Embryonic facial prominence (tissue), 1 donor: ENCODE results near the gene KIF6.

Experiments
- DNase-seq: peaks from one replicate; pipeline ENCODE4 v3.0.0-alpha.2; 2016; ENCODE audit errors: extremely low spot score

KIF6 gene

DNA sequence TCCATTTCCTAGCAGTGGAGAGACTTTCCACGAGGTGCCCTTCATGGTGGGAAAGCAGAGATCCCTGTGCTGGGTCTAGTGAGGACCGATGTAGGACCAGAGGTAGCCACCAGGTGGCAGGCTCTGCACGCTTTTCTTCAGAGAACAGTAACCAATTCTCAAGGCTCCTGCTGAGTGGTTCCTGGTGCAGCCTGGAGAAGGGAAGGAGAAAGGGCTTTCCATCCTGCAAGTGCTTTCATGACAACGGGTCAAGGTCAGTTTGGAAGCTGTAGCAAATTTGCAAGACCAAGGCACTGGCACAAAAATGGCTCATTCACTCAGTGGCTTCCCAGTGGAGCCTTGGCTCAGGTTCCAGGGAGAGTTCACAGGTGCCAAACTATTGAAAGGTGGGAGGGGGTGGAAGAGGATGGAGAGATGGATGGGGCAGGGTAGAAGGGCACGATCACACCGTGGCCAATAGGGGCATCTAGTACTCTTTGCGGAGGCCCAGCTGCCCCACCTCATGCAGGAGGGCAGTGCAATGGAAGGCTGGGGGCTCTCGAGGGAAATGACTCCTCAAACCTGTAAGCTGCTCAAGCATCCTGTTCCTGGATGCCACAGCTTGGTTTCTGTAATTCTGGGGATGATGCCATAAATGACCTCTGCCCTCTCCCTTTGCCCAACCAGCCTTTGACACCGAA, 377.2 kb downstream of the KIF6 start:
- peak; percentile 29 for DNase-seq

DNA sequence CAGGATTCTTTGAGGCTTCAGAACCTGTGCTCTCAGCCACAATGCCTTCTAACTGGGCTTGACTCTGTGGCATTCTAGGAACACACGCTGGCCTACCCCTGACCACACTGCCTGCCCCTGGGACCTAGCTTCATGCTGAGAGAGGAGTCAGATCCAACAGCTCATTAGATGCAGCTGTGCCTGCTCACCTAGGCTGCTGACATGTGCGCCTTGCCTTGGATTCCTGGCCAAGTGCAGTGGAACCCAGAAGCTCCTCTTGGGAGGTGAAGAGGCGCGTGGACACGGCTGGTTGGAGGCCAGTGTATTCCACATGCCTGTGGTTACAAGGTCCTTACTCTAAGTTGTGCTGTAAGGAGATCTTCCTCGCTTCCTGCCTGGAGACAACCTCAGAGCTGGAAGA, 378.0 kb downstream of the KIF6 start:
- no peak for DNase-seq

DNA sequence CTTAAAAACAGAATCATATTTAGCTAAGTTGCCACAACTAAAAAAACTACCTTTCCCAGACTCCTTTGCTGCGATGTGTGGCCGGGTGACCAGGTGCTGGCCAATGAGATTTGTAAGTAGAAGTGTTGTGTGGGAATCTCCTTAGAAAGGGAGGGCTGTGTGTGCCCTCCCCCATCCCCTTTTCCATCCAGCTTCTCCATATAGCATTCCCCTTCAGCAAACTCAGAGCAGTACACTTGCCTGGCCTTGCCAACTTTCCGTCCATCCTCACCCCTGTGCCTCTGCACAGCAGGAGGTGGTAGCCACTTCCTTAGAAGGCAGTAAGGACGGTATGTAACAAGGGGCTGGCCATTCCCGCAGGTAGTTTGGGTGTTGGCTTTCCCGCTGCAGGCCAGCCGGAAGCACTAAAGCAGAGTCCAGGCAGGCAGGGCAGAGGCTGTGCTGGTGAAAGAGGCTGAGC, 380.4 kb downstream of the KIF6 start:
- no peak for DNase-seq

- no peak for DNase-seq
These were observed 381.8 kb downstream of the KIF6 start for GRCh38 chr6:39343396-39343870.

GRCh38 chr6:39342692-39343395, 382.4 kb downstream of the KIF6 start:
- no peak for DNase-seq

DNA sequence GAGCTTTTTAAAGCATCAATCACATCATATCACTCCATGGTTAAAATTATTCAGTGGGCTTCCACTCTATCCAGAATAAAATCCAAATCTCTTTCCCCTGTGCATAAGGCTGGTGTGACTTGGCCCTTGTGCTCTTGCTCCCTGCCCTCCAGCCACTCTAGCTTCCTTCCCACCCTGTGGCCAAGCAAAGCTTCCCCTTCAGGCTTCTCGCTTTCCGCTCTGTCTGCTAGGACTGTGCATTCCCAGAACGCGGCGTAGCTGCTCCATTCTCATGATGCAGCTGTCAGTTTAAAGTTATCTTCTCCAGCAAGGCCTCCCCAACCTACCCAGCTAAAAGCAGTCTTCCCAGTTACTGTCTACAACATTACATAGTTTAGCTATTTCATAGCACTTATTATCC, 383.3 kb downstream of the KIF6 start:
- DNase-seq: no peak

DNA sequence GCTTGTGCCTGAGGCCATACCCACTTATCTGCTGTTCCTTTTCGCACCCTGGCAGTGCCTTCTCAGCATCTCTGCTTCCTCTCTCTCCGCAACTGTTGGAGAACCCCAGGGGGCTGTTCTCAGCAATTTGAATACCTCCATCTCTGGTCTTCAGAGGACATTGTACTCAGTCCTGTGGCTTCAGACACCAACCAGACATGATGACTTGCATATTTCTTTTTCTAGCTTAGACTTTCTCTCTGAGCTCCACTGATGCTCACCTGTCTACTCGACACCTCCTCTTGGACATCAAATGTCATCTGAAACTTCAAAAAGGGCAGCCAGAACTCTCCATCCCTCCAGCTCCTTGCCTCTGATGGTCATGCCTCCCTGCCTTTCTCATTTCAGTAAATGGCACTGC, 383.9 kb downstream of the KIF6 start:
- no peak for DNase-seq

- no peak for DNase-seq
These were observed 385.2 kb downstream of the KIF6 start for GRCh38 chr6:39339868-39340550.

GRCh38 chr6:39339096-39339867, 385.9 kb downstream of the KIF6 start:
- no peak for DNase-seq

GRCh38 chr6:39338397-39338796, 386.8 kb downstream of the KIF6 start:
- DNase-seq: no peak

- no peak for DNase-seq
These were observed 389.2 kb downstream of the KIF6 start for GRCh38 chr6:39335780-39336545.

DNA sequence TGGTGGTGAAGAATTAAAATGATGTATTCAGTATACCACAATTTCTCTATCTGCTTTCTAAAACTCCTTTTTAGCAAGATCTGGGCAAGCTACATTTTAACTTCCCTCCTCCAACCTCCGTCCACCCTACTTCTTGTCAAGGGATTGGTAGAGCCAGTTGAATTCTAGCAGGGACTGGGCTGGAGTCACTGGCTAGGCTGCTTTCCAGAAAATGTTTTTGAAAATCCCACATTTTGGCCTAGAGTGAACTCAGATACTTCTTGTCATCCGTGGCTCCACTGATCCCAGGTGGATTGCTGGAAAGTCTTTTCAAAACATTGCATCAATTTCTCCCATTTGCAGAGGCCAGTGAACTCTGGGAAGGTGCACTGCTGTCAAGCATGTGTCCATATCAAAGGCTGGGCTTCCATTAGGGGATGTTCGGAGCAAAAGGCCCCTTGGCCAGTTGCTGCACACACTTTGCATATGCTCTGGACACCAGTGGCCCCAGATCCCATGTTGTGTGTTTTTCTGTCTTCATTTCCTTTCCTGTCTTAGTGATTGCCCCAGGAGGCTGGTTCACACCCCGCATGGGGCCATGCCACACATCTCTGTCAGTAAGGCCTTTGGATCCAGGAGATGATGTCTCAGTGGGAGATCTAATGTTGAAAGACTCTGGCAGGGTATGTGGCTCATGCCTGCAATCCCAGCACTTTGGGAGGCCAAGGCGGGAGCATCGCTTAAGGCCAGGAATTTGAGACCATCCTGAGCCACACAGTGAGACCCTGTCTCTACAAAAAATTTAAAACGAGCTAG, 391.4 kb downstream of the KIF6 start:
- DNase-seq: no peak

- no peak for DNase-seq
These were observed 394.7 kb downstream of the KIF6 start for GRCh38 chr6:39330476-39330875.

- DNase-seq: no peak
These were observed 395.2 kb downstream of the KIF6 start for GRCh38 chr6:39330057-39330456.

GRCh38 chr6:39328066-39328465, 397.1 kb downstream of the KIF6 start:
- DNase-seq: no peak

DNA sequence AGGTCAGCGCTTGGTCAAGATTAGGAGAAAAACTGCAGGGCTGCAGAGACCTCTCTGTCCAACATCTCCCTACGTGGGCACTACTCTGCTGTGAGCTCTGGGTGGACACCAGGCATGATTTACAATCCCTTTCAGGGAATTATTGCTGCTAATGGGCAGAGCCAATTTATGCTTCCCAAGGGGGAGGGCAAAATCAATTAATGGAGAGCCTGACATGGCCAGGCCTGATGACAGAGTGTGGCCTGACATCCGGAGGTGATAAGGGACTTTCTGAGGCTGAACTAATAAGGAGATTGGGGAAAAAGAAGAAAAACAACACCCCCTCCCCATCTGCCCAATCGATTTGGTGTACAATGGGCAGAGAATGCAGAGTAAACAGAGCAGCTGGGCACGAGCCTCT, 397.7 kb downstream of the KIF6 start:
- no peak for DNase-seq

DNA sequence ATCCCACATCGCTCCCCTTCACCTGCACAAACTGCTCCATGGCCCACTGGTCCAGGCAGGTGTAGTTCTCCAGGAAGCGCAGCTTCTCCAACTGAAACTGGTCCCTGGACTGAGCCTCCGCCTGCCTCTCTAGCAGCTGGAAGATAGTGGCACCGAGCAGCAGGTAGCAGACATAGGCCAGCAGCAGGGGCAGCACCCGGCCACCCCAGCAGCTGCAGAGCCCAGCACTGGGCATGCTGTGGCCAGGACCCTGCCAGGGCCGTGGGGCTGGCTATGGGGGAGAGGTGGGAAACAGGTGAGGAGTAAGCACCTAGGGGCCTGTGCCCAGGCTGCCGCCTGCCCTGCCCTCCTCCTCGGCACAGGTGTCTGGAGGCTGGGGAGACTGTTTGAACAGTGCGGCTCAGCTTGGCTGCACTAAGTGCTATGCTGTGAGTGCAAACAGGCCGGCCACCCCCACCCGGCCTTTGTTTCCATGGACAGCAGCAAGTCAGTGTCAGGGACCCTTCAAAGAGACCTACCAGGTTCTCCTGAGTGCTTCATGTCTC, 402.8 kb downstream of the KIF6 start, which contains the start of gene KCNK16:
KCNK16 (minus strand) TSS at position 397 of the 545 bp plus-strand sequence; CDS start at position 235, 162 bp downstream.
- no peak for DNase-seq

DNA sequence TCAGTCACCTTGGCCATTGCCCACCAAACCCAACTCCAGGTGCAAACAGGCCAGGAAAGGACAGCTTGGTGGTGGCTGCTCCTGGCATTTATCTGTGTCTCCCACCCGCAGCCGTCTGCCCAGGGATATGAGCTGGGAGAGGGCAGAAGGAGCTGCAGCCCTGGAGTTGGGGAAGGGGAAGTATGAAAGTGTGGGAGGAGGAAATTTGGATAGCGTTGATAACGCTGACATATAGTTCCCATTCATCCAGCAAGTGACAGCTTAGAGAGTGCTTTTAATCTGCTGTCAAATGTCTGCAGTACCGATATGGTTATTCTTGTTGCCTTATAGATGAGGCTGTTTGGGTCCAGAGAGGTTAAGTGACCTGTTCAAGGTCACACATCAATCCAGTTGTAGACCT, 403.4 kb downstream of the KIF6 start:
- DNase-seq: no peak

GRCh38 chr6:39320363-39320984, 404.7 kb downstream of the KIF6 start:
- DNase-seq: no peak
